HG02870 (cell line): ENCODE results near the gene BTBD10.
A peak's percentile ranks its signal among the peaks of the same experiment; 100 is the strongest.
"Not testable (repeated sequence)": the region's sequence is repeated elsewhere in the genome, so short reads cannot be mapped to it uniquely, and the experiment has no call there.

ENCODE experiments used
- ATAC-seq: cut with Tn5 transposase; IDR thresholded peaks from one replicate; pipeline ENCODE4 v1.9.1; 2021; ENCODE audit warnings: mild to moderate bottlenecking, moderate library complexity; ENCODE audit not compliant: unreplicated experiment

Gene BTBD10

DNA sequence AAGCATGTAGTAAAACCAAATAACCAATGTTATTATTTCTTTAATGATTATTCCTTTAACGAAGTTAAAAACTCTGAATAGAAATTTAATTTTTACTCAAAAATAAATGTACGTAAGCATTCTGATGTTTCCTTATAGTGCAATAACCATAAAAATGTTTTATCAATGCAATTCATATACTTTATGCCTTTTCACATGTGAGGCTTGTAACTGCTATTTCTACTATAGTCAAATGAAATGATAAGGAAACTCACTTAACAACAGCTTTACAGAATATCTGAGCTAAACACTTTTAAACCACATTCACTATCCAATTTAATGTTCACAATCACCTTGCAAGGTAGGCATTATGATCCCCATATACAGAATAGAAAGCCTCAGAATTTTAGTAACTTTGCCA, 17.4 kb downstream of the BTBD10 start:
- ATAC-seq, result no peak

DNA sequence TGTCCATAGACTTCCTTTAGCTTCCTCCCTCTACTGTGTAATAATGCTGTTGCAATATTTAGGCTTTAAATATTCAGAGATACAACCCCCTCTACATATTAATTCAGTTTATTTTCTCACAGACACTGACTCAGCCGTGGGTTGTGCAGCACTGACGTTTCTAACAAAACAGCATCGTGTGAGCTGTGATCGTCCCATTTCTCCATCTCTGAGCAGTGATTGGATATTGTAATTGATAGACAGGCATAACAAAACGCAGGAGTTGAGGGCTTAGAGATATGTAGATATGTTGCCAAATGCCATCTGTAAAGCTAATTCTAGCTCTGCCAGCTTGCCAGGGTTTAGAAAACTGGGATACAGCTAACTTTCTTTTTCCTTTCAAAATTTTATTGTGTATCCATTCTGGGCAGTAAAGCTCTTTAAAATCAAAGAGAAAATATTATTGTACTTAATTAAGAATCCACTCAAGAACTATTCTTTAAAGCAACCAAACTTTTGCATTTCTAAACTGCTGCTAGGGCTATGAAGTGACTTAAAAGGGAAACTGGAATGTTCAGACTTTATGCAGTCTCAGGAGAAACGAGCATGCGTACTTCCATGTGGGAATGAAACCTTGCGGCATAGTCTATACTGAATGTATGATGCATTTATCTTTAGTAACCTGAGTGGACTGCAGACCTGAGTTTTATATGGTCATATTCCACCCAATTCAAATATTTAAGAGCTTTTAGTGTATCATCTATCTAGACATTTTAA, 22.7 kb downstream of the BTBD10 start:
- ATAC-seq, result no peak

DNA sequence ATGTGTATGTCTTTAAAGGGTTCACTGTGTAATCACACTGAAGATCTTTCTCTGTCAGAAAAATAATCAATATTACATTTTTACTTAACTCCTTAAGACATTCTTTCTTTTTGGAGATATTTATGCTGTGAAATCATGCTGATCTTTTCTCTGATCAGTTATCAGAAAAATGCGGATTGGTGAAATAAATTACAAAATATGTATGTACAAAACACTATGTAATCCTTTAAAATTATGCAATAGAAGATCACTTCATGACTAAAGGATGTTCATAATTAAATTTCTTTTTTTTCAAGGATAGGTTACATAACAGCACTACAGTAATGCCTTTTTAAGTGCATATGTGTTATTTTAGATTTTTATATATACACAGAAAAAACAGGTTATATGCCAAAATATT, 24.7 kb downstream of the BTBD10 start:
- no peak for ATAC-seq

DNA sequence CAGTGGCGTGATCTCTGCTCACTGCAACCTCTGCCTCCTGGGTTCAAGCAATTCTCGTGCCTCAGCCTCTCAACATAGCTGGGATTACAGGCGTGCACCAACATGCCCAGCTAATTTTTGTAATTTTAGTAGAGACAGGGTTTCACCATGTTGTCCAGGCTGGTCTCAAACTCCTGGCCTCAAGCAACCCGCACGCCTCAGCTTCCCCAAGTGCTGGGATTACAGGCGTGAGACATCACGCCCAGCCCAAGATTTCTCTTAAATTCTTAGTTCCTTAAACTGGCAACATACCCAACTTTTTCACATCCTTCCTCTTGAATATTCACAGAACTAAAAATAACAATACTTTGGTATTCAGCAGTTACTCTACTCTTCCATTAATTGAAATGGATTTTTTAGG, 26.2 kb downstream of the BTBD10 start:
- ATAC-seq, result not testable (repeated sequence)

DNA sequence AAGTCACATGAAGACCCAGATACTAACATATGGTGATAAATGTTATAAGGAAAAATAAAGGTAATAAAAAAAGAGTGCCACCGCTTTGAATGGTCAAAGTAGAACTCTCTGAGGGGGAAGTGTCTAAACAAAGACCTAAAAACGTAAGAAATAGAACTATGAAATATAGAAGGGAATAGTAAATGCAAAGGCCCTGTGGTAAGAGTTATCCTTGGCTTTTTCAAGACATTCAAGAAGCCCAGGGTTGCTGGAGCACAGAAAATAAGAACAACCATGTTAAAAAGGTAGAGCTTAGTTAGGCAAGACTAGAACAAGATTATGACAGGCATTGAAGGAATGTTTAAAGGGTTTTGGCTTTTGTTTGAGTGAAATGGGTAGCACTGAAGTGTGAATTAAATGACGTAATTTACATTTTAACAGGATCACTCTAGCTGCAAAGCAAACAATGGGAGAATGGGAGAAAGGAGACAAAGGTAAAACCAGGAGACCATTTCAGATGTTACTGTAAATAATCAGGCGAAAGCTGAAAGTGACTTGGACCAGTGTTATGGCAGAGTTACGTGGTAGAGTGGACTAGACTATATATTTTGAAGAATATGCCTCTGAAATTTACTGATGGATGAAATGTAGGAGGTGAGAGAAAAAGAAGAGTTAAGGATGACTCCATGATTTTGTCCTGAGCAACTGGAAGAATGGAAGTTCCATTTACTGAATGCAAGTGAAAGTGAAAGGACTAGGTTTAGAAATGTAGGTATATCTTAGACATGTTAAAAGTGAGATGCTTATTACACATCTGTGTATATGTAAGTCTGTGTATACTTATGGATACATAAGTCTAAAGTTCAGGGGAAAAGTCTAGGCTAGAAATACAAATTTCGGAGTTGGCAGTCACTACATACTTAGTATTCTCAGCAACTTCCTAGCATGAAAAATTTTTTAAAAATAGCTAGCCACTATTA, 28.5 kb downstream of the BTBD10 start:
- ATAC-seq, result no peak

DNA sequence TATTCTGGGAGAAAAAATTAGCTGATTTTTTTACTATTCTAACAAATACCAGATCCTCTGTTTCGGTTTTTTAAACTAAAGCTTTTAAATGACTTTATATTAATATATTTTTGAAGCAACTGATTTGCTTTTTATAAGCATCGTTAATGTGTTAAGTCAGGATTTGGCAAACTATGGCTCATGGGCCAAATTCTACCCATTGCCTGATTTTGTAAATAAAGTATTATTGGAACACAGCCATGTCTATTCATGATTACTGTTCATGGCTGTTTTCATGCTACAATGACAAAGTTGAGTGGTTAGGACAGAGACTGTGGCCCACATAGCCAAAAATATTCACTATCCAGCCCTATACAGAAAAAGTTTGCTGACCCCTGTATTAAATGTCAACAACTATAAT, 29.6 kb downstream of the BTBD10 start:
- ATAC-seq, result no peak

DNA sequence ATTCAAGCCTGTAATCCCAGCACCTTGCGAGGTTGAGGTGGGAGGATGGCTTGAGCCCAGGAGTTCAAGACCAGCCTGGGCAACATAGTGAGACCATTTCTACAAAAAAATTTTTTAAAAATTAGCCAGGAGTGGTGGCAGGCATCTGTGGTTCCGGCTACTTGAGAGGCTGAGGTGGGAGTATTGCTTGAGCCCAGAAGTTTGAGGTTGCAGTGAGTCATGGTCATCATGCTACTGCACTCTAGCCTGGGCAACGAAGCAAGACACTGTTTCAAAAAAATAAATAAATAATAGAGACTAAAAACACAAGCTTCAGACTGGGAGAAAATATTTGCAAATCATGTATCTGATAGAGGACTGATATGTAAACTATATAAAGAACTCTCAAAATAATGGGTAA, 33.2 kb downstream of the BTBD10 start:
- no peak for ATAC-seq

DNA sequence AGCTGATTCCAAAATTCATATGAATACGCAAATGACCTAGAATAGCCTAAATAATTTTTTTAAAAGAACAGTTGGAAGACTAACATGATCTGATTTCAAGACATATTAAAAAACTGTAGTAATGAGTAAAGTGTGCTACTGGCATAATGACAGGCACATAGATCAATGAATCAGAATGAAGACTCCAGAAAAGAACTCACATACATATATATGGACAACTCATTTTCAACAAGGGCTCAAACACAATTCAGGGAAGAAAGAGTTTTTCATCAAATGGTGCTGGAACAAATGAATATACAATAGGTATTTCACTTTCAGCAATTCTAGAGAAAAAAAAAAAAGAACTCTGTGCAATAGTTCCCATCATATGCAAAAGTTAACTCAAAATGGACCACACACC, 33.7 kb downstream of the BTBD10 start:
- no peak for ATAC-seq

DNA sequence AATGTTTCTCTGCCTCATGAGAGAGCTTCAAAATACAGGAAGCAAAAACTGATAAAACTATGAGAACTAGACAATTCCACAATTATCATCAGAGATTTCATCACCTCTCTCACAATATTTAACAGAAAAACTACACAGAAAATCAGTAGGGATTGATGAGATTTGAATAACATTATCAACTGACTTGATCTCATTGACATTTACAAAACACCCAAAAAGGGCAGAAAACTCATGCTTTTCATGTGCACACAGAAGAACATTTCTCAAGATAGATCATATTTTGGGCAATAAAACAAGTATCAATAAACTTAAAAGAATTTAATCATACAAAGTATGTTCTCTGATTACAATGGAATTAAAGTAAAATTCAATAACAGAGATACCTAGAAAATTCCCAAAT, 35.6 kb downstream of the BTBD10 start:
- ATAC-seq, result no peak

DNA sequence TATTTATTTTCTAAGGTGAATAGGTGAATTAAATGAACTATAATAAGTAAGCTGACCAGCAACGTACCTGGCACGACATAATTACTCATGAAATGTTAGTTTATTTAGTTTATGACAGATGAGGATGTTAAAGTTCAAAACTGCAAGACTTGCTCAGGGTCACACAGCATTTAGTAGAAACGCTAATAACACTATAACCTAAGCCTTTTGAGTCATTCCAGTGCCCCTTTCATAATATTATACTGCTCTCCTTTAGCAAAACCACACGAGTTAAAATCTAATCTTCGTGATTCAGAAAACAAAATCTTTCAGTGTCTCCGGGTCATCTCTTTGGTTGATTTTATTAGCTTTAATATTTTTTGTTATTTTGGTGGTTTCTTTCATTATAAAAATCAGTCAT, 39.6 kb downstream of the BTBD10 start:
- ATAC-seq, result no peak

DNA sequence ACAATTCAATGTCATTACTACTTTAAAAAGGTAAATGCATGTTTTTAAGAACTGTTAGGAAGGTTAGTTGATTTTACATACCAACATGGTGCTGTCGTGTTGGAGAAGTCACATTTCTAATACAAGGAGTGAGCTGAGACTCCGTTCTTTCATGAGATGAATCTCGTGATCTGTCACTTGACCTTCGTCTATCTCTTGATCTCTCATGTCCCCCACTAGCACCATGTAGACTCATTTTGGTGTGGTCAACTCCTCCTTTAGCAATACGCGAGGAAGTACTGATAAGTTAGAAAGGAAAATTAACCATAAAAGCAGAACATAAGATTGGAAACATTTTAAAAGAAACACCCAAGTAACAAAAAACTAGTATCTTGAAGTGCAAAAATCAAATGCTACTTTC, 41.5 kb downstream of the BTBD10 start:
- no peak for ATAC-seq

DNA sequence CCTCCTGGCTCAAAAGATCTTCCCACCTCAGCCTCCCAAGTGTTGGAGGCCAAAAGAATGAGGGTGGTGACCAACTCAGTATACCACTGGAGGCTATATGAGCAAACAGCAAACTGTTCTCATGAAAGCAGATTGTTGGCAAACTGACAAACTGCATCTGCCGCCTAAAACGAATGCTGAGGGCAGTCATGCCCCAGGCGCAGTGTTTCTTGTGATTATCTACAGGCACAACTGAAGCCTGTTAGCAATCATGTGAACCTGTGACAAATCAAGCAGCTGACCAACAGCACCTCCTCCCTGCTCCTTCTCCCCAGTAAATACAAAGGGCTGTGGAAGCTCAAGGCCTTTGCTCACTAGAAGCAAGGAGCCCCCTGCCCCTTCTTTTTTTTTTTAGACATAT, 47.8 kb downstream of the BTBD10 start:
- ATAC-seq, result no peak

DNA sequence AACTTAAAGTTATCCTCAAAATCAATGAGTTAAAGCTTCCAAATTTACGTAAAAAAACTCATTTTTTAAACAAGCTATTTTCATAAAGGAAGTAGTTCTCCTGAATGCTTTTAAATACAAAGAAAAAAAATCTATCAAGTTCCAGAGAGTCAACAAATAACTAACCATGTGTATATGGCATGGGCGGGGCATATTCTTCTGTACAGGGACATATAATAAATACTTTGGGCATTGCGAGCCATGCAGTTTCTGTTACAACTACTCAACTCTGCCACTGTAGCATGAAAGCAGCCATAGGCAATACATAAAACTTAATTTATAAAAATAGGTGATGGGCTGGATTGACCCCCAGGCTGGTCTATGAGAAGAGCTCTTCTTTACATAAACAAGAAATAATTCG, 57.8 kb downstream of the BTBD10 start:
- ATAC-seq, result no peak

DNA sequence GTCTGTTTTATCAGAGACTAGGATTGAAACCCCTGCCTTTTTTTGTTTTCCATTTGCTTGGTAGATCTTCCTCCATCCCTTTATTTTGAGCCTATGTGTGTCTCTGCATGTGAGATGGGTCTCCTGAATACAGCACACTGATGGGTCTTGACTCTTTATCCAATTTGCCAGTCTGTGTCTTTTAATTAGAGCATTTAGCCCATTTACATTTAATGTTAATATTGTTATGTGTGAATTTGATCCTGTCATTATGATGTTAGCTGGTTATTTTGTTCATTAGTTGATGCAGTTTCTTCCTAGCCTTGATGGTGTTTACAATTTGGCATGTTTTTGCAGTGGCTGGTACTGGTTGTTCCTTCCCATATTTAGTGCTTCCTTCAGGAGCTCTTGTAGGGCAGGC, 64.7 kb downstream of the BTBD10 start:
- not testable (repeated sequence) for ATAC-seq

DNA sequence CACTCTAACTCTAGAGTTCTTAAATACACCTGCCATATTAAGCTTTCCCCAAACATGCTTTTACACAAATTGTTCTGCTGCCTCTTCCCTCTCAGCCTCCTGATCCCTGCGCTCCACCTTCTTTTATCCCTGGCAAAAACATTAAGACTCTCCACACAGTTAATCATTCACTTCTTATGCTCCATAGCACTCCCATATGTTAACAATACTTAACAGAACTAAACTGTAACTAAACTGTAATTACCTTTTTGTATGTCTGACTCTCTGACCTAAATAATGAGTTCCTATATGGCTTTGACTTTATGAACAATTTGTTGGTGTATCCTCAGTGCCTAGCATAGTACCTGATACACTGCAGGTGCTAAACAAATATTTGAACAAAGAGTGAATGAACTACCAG, 71.8 kb downstream of the BTBD10 start:
- no peak for ATAC-seq

DNA sequence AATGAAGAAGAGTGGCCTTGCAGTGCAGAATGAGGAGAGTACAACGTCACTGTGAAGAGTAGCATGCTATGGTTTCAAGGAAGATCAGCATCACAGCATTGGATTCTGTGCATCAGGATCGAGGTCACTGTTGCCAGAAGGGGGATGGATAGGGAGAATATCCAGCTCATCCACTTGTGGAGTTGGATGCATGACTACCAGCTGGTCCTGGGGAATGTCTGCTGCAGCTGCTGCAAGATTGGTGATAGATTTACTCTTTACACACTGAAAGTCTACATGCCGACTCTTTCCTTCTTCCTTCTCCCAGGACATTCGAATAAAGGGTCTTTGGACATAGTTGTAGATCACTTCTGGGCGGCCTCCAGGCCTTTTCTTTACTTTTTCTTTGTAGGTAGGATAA, 74.3 kb downstream of the BTBD10 start:
- ATAC-seq, result no peak

DNA sequence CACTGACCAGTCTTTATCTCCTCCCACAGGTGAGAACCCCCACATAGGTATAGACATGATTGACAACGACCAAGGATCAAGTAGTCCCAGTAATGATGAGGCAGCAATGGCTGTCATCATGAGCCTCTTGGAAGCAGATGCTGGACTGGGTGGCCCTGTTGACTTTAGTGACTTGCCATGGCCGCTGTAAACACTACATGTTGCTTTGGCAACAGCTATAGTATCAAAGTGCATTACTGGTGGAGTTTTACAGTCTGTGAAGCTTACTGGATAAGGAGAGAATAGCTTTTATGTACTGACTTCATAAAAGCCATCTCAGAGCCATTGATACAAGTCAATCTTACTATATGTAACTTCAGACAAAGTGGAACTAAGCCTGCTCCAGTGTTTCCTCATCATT, 76.5 kb downstream of the BTBD10 start:
- no peak for ATAC-seq

DNA sequence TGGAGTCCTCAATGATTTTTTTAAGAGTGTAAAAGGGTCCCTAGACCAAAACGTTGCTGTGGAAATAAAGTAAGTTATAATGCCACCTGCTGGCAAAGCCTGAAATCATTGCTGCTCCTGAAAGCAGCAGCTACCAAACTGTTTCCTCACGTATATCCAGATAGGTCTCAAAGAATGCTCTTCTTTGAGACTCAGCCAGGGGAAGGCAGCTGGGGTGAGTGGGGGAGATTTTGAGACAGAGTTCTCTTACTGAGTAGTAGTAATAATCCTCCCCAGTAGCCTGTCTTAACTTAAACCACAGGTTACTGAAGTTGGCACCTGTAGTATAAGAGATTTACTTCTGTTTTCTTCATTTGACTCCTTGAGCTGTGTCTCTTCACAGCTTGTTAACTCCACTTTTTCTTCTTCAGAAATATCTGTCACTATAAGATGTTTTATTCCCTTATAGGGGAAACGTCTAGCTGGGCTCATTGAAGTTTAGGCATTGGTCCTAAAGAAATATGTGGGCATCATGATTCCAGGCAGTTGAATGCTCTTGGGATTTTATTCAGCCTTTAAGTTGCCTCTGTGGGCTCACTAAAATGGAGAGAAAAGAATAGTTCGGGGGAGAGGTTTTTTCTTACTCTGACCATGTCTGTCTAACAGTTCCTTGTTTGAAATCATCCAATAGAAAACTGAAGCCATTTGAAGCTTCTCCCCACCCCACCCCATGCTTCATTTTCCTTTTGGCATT, 77.9 kb downstream of the BTBD10 start:
- peak; percentile 42 for ATAC-seq

DNA sequence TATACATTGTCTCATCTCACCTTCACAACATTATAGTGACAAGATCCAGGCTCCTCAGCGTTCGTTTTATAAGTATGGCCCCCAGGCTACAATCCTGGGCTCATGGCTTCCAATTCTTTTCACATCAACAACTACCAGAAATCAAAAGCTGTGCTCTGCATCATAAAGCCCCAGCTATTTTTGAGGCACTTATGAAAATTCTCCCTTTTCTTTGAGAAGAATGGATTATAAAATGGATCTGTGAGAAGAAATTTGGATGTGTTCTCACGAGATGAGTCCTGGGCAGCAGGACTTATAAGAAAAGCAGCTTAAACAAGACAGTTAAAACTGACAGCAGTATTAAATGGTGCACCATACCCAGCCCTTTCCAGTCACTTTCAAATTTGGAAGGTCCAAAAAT, 80.3 kb downstream of the BTBD10 start:
- ATAC-seq, result no peak

DNA sequence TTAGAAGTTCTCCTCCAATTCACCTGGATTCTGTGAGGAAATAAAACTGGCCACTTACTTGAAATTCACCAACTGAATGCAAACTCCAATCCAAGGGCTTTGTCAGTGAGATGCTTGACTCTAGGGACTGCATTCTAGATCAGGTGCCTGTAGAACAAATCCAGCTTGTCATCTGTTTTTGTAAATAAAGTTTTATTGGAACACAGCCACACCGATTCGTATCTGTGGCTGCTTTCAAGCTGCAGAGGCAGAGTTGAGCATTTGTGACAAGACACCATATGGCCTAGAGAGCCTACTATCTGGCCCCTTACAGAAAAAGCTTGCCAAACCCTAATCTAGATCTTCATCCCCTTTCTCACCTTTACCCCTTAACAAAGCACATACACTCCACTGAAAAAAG, 82.3 kb downstream of the BTBD10 start:
- ATAC-seq, result no peak

DNA sequence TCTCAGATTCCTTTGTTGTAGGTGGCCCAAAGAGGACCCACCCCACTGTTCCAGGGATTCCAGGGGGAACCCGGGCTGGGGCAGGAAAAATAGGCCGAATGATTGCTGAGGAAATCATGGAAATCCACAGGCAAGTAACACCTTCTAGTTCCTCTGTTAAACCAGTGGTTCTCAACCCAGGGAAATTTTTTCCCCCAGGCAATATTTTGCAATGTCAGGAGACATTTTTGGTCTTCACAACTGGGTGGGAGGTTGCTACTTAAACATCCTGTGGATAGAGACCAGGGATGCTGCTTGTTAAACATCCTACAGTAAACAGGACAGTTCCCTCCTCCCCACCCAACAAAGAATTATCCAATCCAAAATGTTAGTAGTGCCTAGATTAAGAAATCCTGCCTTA, 84.7 kb downstream of the BTBD10 start:
- no peak for ATAC-seq

DNA sequence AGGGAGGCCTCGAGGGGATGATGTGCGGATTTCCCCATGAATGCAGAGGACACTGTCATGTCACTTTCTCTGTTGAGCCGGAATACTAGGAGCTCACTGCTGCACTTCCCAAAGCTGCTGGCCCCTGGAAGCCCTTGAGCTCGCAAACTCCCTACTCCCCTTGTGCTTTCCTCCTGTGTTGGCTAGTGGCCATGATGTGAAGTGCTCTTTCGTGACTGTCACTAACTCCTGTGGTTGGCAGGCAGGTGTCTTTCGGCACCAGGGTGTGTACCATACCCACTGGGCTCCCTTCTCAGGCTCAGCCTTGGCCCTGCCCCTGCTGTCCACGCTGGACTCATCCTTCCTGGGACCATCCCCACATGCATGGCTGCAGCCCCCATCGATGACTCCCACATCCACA, 86.2 kb downstream of the BTBD10 start:
- ATAC-seq, result no peak
